Liver (tissue), 9 donors: ENCODE measurements around the gene SPEN. TPM values are rescaled to one million over a fixed set of nuclear protein-coding genes. Genes with fewer than 3 reads are reported as not detected.

ENCODE experiments used
- DNase-seq: peaks from one replicate; pipeline ENCODE4 v3.0.0-alpha.2; 2017; ENCODE audit warnings: low spot score
- H3K27ac ChIP-seq, 2 donors: one replicate each; pipeline ENCODE4 v1.7.0; 2013; ENCODE audit warnings: inconsistent platforms in 2 of 2, low read length in 2 of 2, control low read depth in 1 of 2, low read depth in 1 of 2, mild to moderate bottlenecking in 1 of 2
- H3K27me3 ChIP-seq, 4 donors: one replicate each; pipeline versions ENCODE4 v1.6.1 to v1.7.0; 2013; ENCODE audit warnings: low read length in 3 of 4, inconsistent platforms in 1 of 4, mild to moderate bottlenecking in 1 of 4, moderate library complexity in 1 of 4; ENCODE audit not compliant: control insufficient read depth in 4 of 4, insufficient read depth in 4 of 4
- H3K36me3 ChIP-seq, 4 donors: one replicate each; pipeline versions ENCODE4 v1.6.1 to v1.7.0; 2013; ENCODE audit warnings: low read length in 3 of 4, mild to moderate bottlenecking in 3 of 4, low read depth in 1 of 4, moderate library complexity in 1 of 4; ENCODE audit not compliant: control insufficient read depth in 4 of 4, insufficient read depth in 3 of 4
- H3K4me1 ChIP-seq, 4 donors: one replicate each; pipeline versions ENCODE4 v1.6.1 to v1.7.0; 2013; ENCODE audit warnings: low read length in 3 of 4, mild to moderate bottlenecking in 3 of 4, moderate library complexity in 1 of 4; ENCODE audit not compliant: control insufficient read depth in 4 of 4, insufficient read depth in 4 of 4
- H3K4me3 ChIP-seq, 3 donors: one replicate each; pipeline versions ENCODE4 v1.6.1 to v1.7.0; 2013; ENCODE audit warnings: low read length in 3 of 3, control low read depth in 1 of 3, low read depth in 1 of 3, mild to moderate bottlenecking in 1 of 3
- H3K9ac ChIP-seq, 2 donors: one replicate each; pipeline ENCODE4 v1.7.0; 2013; ENCODE audit warnings: low read length in 2 of 2, mild to moderate bottlenecking in 2 of 2, moderate library complexity in 2 of 2, control low read depth in 1 of 2, low read depth in 1 of 2
- H3K9me3 ChIP-seq, 4 donors: one replicate each; pipeline versions ENCODE4 v1.6.1 to v1.7.0; 2013; ENCODE audit warnings: low read length in 3 of 4; ENCODE audit not compliant: control insufficient read depth in 4 of 4
- ATF3 ChIP-seq: IDR thresholded peaks from 2 replicates; pipeline ENCODE4 v1.6.1; 2016; ENCODE audit warnings: antibody characterized with exemption
- EGR1 ChIP-seq, 2 donors: IDR thresholded peaks; 2 replicates each; pipeline ENCODE4 v1.6.1; 2016 to 2018; ENCODE audit warnings: antibody characterized with exemption in 2 of 2, low read depth in 2 of 2
- FOXA1 ChIP-seq: IDR thresholded peaks from 2 replicates; pipeline ENCODE4 v1.6.1; 2016; ENCODE audit warnings: antibody characterized with exemption
- FOXA2 ChIP-seq: IDR thresholded peaks from 2 replicates; pipeline ENCODE4 v1.6.1; 2016; ENCODE audit warnings: antibody characterized with exemption
- GABPA ChIP-seq, 2 donors: IDR thresholded peaks in 1 of 2; conservative IDR thresholded peaks in 1 of 2; 2 replicates each; pipeline ENCODE4 v1.6.1; 2016; ENCODE audit warnings: antibody characterized with exemption in 2 of 2, mild to moderate bottlenecking in 1 of 2, moderate library complexity in 1 of 2
- HNF4A ChIP-seq, 2 donors: conservative IDR thresholded peaks; 2 replicates each; pipeline ENCODE4 v1.6.1; 2016; ENCODE audit warnings: antibody characterized with exemption in 2 of 2, mild to moderate bottlenecking in 2 of 2
- HNF4G ChIP-seq: IDR thresholded peaks from 2 replicates; pipeline ENCODE4 v1.6.1; 2016; ENCODE audit warnings: antibody characterized with exemption
- JUND ChIP-seq, 2 donors: IDR thresholded peaks; 2 replicates each; pipeline ENCODE4 v1.6.1; 2016; ENCODE audit warnings: antibody characterized with exemption in 2 of 2
- RAD21 ChIP-seq, 2 donors: IDR thresholded peaks; 2 replicates each; pipeline ENCODE4 v1.6.1; 2016; ENCODE audit warnings: antibody characterized with exemption in 2 of 2, mild to moderate bottlenecking in 2 of 2
- RXRA ChIP-seq, 2 donors: IDR thresholded peaks; 2 replicates each; pipeline ENCODE4 v1.6.1; 2017 to 2018; ENCODE audit warnings: antibody characterized with exemption in 2 of 2, mild to moderate bottlenecking in 1 of 2
- SP1 ChIP-seq: IDR thresholded peaks from 2 replicates; pipeline ENCODE4 v1.6.1; 2018; ENCODE audit warnings: antibody characterized with exemption, mild to moderate bottlenecking
- TAF1 ChIP-seq: conservative IDR thresholded peaks from 2 replicates; pipeline ENCODE4 v1.6.1; 2016; ENCODE audit warnings: antibody characterized with exemption, mild to moderate bottlenecking
- YY1 ChIP-seq: IDR thresholded peaks from 2 replicates; pipeline ENCODE4 v1.6.1; 2016; ENCODE audit warnings: antibody characterized with exemption, mild to moderate bottlenecking
- ZBTB33 ChIP-seq: IDR thresholded peaks from 2 replicates; pipeline ENCODE4 v1.6.1; 2016; ENCODE audit warnings: antibody characterized with exemption
- WGBS: extraction: QIAGEN DNeasy Blood & Tissue Kit; methylation state at CpG from one replicate; pipeline ENCODE4 v1.1.7; 2013; 5-methylcytosine and 5-hydroxymethylcytosine counted together
- polyA plus RNA-seq, 2 donors: library from polyadenylated mRNA; stranded (reverse) in 1 of 2; unstranded in 1 of 2; fragments of 200-250 nt in 1 of 2; fragments of >200 nt in 1 of 2; fragmentation: Nextera tagmentation in 1 of 2; extraction: Ambion mirVana in 1 of 2; gene quantifications; one replicate each; pipeline versions ENCODE4 v1.2.1 to v1.2.3, GENCODE V29; 2013 to 2015
- total RNA-seq, 2 donors: library from RNA; depleted of rRNA; stranded (reverse); fragments of >200 nt; gene quantifications; one replicate each; pipeline ENCODE4 v1.2.3, GENCODE V29; 2014
- TF ChIP-seq, protein P1 (sequence below): fragments of 150-350 bp; IDR thresholded peaks from 2 replicates; pipeline ENCODE4 v1.5.1; 2017; ENCODE audit warnings: improper control_type of control experiment, low read depth, low read length; ENCODE audit not compliant: missing input control
- TF ChIP-seq, protein P2 (sequence below): IDR thresholded peaks from 2 replicates; pipeline ENCODE4 v1.6.1; 2016; ENCODE audit warnings: antibody characterized with exemption
- donor health status: healthy.
- donor health status: healthy.
- donor health status: healthy.
- donor health status: healthy.
- donor health status: healthy.

The SPEN gene
- total and polyA plus RNA-seq, 4 donors = 7.4 to 29.4 (median 15.2) TPM

DNA sequence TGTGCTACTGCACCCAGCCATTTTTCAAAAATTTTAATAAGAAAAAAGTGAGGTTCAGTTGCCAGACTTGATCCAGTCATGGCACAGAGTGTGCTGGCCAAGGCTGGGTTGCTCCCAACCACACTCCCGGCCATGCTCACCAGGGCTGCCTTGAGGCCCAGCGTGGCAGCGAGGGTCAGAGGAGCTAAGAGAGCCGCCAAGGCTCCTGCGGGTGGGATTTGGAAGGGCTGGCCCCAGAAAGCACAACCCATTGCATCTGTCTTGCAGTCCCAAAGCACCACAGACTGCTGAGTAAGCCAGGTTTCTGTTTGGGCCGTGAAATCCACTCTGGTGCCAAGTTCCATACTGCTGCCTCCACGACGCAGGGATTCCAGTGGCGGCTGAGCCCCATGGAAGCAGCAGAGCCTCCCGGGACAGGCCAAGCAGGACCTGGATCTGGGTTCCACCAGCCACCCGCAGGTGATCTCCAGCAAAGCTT, 105.8 kb downstream of the SPEN start (continued):
- TF ChIP-seq ZBTB33 = no peak
- TF ChIP-seq SP1 = no peak

DNA sequence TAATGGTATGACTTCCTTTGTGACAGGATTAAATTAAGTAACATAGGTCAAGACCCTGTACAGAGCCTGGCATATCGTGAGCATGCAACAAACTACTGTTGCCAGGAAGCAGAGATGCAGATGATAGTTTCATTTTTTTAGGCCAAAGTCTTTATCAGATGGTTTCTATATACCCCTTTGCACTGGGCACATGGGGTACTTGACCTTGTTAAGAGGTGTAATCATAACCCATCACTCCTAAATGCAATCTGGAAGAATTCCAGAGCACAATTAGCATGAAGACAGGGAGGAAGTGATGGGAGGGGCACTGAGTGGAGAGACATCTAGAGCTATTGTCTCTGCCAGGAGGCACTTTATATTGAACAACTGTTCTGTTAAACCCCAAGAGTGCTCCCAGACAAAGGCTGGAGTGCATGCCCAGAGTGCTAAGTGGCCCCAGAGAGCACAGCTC, 106.3 kb downstream of the SPEN start:
- no peaks in the 10 kb centered on the region for H3K9me3 ChIP-seq
- no peaks in the 10 kb centered on the region for H3K27me3 ChIP-seq
- peaks cover 0 to 2% (median 0%) of the 10 kb centered on the region in 4 donors for H3K36me3 ChIP-seq
- DNase-seq = no peak
- H3K4me3 ChIP-seq = no peak overlapping the region
- no peak overlapping the region for H3K27ac ChIP-seq
- H3K4me1 ChIP-seq = peaks cover 0 to 8% (median 1%) of the 10 kb centered on the region in 4 donors
- TF ChIP-seq GABPA (IDR thresholded peaks at IDR 0.05 in 1 of 2, conservative IDR thresholded peaks at IDR 0.05 in 1 of 2) = no peak
- TF ChIP-seq RAD21 (IDR thresholded peaks at IDR 0.05) = no peak
- no peak for TF ChIP-seq HNF4G
- no peak for TF ChIP-seq TAF1
- TF ChIP-seq, protein P1, sequence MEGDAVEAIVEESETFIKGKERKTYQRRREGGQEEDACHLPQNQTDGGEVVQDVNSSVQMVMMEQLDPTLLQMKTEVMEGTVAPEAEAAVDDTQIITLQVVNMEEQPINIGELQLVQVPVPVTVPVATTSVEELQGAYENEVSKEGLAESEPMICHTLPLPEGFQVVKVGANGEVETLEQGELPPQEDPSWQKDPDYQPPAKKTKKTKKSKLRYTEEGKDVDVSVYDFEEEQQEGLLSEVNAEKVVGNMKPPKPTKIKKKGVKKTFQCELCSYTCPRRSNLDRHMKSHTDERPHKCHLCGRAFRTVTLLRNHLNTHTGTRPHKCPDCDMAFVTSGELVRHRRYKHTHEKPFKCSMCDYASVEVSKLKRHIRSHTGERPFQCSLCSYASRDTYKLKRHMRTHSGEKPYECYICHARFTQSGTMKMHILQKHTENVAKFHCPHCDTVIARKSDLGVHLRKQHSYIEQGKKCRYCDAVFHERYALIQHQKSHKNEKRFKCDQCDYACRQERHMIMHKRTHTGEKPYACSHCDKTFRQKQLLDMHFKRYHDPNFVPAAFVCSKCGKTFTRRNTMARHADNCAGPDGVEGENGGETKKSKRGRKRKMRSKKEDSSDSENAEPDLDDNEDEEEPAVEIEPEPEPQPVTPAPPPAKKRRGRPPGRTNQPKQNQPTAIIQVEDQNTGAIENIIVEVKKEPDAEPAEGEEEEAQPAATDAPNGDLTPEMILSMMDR = no peak
- TF ChIP-seq JUND (IDR thresholded peaks at IDR 0.05) = no peak
- no peak for TF ChIP-seq RXRA (IDR thresholded peaks at IDR 0.05)
- TF ChIP-seq ZBTB33 = no peak
- no peak for TF ChIP-seq FOXA2
- no peak for TF ChIP-seq SP1
- TF ChIP-seq FOXA1 = no peak
- no peak for TF ChIP-seq ATF3
- TF ChIP-seq YY1 = no peak
- no peak for TF ChIP-seq HNF4A (conservative IDR thresholded peaks at IDR 0.05)
- TF ChIP-seq, protein P2, sequence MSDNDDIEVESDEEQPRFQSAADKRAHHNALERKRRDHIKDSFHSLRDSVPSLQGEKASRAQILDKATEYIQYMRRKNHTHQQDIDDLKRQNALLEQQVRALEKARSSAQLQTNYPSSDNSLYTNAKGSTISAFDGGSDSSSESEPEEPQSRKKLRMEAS = no peak
- no peak for TF ChIP-seq EGR1 (IDR thresholded peaks at IDR 0.05; ENCODE audit: low read depth in 2 of 2)
- H3K9ac ChIP-seq = no peak overlapping the region
- 62% methylated on average over 1 of the region's 1 CpG for WGBS
